CD4-positive, alpha-beta T cell treated with Interleukin-2 at 100 ng/mL for 4 hours (primary cell): ENCODE measurements around the gene RAB31.

Source experiments
- DNase-seq: peaks from one replicate; pipeline ENCODE4 v3.0.0-alpha.2; 2020; ENCODE audit warnings: low spot score

Gene RAB31

DNA sequence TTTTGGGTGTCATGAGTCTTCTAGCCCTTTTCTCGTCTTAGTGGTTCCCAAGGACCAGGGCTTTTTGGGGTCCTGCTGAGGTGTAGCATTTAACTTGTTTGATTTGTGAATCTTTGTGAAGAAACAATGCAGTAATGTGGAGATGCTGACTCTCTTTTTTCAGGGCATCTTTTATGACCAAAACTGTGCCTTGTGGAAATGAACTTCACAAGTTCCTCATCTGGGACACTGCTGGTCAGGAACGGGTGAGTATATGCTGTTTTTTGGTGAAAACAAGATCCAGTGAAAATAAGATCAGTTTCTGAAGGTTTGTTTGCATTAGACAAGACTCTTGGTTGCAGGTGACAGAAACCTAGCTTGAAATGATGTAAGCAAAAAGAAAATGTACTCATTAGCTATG, 83.9 kb downstream of the RAB31 start:
- DNase-seq, result no peak

DNA sequence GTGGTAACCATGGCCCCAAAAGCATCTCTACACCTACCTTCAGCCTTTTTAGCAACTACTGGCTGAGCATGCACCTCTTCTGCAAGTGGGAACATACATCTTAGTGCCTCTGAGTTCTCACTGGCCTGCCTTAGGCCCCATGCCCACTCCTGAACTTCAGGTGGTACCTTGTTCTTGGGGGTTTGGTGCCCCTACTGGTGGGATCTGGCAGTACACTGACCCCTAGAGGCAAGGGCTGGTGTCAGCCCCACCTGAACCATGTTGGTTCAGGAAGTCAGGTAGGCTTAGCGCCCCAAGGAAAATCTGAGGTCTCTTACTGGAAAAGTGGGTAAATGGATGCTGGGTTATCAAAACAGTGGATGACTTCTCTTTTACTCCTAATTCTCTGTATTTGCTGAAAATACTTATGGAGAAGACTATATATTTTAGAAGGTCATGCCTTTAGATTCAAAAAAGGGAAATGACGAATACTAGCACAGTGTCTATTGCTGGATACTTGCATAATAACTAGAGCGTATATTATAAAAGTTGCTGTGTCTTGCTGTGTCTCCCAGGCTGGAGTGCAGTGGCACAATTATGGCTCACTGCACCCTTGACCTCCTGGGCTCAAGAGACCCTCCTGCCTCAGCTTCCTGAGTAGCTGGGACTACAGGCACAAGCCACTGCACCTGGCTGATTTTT, 84.6 kb downstream of the RAB31 start:
- no peak for DNase-seq

DNA sequence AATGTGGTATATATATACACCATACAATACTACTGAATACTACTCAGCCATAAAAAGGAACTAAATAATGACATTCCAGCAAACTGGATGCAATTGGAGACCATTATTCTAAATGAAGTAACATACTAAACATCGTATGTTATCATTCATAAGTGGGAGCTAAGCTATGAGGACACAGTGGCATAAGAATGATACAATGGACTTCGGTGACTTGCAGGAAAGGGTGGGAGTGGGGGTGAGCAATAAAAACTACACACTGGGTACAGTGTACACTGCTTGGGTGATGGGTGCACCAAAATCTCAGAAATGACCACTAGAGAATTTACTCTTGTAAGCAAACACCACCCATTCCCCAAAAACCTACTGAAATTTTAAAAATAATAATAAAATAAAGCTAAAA, 87.9 kb downstream of the RAB31 start:
- no peak for DNase-seq

DNA sequence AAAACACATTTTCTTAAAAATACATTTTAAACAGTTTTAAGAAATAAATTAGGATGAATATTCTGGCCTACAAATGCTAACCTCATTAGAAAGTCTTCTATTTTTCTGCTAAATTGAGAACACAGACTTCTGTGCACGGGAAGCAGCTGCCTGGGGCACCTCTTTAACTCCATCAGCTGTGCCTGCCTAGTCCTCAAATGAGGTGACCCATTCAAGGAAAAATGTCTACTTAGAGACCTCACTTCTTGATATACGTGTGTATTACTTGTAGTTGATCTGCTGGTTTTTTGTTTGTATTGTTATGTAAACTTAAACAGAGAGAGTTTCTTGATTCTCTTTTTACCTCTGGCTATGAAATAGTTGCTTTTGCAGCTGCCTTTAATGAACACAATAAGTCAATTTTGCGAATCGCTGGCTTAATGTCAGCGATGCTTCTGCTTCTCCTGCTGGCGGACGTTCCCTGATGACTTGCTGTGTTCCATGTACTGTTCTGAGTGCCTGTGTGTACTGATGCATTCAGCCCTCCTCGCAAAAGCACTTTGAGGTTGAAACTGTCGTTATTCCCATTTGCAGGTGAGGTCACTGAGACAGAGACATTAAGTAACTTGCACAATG, 88.9 kb downstream of the RAB31 start:
- no peak for DNase-seq

DNA sequence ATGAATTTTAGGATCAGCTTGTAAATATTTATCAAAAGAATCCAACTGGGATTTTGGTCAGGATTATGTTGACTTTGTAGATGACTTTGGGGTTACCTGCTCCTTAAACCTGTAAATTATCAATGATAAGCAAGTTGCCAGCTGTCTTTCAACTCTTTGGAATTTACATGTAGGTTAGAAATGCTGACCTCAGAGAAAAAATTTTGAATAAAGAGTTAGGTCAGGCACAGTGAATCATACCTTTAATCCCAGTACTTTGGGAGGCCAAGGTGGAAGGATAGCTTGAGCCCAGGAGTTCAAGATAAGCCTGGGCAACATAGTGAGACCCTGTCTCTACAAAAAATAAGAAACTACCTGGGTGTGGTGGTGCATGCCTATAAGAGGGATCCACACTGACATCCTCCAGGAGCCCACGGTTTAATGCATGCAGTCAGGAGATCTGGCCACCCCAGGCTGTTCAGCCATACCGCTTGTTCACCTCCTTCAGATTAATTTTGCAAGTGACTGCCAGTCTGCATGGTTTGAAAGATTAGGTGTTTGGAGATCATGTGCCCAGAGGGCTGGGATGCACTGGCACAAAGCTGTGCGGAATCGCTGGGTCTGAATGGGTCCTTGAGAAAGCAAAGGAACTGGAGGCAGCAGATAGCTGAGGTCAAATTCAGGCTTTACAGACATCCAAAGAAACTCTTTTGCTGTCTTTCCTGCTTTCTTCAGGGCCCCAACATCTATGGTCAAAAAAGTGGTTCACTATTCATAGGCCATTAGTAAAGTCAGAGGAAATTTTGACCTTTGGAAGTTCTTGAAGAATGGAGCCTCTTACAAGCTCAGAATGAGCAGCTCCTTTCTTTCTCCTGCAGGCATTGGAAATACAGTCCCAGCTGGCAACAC, 94.3 kb downstream of the RAB31 start:
- DNase-seq, result no peak

DNA sequence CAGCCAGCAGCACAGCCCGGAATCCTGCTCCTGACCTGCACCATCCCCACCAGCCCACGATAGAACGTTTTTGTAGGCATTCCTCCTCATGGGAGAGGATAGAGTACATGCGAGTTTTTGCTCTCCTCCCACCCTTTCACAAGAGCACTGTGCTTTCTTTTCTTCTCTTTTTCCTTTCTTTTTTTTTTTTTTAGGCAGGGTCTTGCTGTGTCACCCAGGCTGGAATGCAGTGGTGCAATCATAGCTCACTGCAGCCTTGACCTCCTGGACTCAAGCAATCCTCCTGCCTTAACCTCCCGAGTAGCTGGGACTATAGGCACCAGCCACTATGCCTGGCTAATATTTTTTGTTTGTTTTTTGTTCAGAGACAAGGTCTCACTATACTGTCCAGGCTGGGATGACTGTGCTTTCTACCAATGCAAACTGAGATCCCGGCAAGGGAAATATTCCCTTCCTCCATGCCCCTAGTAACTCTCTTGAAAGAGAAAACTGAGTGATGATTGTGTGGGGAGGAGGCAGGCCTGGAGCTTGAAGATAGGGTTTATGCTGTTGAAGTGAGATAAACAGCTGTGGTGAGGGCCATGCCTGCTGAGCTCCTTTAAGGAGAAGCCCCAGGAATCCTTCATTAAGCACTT, 95.1 kb downstream of the RAB31 start:
- no peak for DNase-seq

DNA sequence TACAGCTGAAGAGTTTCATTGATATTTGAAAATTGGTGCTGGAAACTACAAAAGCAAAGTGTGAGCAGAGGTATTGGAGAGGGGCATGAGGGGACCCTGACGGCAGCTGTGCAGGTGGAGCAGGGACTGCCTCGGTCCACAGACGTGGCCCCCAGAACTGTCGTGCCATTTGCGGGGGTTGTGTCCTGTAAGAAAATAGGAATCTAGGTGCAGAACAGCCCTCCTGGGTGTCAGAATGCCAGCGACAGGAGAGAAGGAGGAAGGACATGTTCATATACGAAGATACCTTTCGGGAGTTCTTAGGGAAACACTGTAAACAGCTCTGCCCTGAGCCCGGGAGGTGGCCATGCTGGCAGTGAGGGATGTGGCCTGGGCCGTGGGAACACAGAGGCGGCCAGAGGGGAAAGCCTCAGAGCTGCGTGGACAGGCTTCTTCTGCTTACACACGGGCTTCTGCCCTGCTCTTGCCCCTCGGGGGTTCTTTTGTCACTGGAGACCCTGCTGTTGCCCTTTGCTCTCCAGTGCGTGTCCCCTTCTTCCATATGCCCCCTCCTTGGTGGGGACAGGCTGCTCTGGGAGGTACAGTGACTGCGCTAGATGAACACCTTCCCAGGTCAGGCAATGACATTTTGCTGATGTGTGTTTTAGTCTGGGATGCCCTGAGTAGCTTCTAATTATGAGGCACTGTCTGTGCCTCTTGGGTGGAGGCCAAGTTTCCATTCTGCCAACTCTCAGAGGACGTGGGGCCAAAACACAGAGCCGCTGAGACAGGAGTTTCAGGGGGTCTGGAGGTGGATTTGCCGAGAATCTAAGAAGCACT, 95.8 kb downstream of the RAB31 start:
- DNase-seq, result no peak

DNA sequence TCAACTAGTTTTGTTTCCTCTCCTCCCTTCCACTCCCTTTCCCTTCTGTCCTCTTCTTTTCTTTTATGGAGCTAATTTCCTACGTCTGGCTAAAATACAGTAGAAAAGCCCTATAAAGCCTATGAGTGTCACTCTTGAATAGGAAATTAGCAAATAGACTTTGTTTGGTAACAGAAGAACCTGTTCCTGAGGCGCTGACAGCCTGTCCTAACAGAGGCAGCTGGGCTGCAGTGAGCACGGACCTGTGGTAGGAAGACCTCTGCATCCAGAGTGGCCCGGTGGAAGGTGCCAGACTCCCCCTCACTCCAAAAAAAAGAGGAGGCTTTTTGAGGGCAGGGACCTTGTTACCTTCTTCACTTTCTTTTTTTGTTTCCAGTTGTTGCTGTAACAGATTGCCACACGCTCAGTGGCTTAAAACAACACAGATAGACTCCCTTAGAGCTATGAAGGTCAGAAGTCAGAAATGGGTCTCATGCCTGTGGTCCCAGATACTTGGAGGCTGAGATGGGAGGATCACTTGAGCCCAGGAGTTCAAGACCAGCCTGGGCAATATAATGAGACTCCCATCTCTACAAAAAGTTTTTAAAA, 96.5 kb downstream of the RAB31 start:
- DNase-seq, result no peak

DNA sequence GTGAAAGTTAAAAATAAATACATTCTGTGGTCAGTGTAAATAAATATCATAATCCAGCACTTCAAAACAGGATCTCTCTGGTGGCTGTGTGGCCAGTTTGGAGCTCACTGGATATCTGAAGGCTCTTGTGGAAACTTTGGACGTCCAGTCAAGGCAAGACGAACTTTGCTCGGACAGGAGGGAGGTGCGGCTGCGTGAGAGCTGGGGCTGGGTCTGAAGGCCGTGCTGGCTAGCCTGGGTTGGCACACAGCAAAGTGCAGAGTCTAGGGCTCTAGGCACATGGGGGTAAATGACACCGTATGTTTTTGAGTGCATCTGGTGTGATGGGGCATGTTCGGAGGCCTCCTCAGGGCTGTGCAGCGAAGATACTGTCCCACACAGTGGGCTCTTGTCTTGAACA, 98.8 kb downstream of the RAB31 start:
- DNase-seq, result no peak

DNA sequence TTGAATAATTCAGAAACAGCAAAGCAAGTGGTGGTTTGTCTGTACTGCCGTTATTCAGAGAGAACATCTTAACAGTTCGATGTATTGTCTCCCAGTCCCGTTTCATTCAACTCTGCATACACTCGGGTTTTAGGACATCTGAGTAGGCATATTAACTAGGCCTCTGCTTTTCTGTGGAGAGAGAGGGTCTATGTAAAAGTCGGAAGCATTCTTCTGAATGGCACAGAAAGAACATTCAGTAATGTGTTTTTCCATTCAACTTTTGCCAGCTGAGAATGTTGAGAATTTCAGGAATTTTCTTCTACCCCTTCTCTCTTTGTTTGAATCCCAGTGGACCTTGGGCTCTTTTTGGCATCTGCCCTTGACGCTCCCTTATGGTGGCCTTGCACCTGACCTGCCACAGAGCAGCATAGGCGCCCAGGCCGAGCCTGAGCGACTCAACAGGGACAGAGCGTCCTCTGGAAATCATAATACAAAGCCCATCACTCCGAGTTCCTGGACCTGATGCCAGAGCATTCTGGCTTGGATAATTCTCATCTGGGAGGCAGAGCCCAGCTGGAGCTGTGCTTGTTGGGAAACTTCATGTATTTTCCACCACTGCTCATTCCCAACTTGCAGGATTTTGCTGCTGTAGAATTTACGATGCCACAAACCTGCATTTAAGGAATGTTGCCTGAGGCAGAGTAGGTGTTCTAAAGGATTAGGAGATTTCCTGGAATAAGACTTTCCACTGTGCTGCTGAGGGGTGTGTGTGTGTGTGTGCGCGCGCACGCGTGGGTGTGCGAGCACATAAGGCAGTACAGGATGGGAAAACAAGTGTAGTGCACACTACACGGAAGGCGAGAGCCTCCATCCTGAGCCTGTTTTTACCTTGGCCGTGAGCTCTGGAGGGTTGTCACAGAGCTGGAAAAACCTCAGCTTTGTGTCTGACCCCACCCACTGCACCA, 100.5 kb downstream of the RAB31 start:
- no peak for DNase-seq

DNA sequence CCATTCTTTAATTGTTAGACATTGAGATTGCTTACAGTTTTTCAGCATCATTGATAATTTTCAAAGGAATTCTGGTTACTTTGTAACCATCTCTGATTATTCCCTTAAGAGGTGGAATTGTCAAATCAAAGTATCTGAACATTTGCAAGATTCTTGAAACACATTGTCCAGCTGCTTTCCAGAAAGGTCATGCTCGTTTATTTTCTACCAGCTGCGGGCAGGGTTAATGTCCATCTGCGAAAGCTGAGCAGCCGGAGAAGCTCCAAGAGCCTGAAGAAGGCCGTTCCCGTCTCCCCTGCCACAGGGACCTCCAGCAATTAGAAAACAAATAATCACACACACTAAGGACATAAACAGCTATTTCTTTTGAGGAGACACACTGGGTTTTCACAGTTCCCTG, 101.6 kb downstream of the RAB31 start:
- no peak for DNase-seq

DNA sequence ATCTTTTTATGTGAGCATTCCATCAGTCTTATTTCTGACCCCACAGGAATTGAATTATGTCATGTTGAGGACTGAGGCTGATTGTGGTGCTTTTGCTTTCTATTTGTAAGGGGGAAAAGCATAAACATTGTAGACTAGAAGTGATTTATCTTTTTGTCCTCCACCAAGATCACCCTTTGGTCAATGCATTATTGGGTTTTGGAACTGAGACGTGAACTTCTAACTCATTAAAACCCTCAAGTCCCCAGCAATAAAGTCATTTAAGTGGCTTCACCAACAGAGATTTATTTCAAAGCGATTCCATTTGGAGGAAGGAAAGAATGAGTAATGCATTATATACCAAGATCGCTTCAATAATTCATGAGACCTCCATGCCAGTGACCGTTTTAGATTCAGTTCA, 102.2 kb downstream of the RAB31 start:
- no peak for DNase-seq

DNA sequence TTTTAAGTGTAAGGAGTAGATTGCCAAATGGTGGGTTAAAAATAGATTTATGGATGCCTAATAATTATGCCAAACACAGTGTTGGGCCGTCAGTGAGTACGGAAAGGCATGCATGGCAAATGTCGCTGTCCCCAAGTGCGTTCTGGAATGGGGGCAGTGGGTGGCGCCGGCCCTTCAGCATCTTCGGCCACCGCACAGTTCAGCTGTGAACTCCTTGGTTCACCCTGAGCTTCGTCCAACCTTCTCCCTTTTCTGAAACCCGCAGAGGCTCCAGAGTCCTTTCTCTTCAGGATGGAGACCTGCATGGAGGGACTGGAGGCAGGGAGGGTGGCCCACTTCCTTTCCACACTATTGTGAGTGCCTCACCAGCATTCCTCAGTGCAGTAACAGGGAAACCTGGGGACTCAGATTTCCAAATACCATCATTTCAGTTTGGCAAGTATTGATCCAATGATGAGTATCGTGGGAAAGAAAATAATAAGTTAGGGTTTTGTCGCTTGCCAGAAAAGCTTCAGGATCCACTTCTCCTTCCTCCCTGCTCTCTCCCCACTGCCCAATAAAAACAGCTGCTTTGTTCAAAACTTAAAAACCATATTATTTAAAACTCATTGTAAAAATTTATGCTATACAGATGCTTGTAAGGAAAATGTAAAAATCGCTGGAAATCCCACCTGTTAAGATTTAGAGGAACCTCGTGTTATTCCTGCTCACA, 103.0 kb downstream of the RAB31 start:
- DNase-seq, result no peak

DNA sequence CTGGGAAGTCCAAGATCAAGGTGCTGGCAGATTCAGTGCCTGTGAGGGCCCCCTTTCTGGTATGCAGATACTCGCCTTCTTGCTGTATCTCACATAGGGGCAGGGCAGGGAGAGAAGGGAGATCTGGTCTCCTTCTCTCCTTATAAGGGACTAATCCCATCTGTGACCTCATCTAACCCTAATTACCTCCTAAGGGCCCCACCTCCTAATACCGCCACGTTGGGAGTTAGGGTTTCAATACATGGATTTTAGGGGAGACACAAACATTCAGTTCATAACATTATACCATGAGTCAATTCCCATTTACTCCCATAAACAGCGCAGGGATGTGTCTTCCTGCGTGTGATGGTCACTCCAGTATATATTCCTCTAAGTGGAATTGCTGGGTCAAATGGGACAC, 103.9 kb downstream of the RAB31 start:
- no peak for DNase-seq

DNA sequence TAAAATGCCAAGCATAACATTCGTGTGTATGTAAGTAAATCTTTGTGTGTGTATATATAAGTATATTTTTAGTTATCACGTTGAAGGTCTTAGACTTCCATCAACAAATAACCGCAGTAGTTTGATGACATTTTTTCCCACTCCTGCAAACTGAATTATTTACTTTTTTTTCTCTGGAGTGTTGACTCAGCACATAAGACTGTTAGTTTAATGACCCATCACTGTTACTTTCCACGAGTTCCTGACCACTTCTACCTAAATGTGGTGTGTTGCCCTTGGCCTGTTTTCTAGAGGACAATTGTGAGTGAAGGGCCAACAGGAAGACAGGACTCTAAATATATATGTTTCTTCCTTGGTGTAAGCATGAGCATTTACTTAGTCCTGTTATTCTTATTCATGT, 106.3 kb downstream of the RAB31 start:
- no peak for DNase-seq

DNA sequence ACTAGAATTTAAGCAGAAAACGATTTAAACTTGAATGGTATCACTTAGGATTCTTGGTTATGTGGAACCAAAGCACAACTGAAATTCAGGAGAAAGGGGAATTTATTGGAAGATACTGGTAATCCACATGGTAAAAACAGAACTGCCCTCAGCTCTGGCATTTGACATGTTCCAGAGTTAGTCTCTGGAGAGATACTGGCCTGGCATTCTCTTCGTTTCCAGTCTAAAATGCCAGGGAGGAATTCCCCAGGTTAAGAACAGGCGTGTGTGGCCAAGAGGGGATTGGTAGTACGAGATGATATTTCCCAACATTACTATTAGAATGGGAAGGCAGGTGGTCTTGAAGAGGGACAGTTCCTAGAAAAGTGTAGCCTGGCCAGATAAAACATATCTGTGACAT, 109.2 kb downstream of the RAB31 start:
- no peak for DNase-seq

DNA sequence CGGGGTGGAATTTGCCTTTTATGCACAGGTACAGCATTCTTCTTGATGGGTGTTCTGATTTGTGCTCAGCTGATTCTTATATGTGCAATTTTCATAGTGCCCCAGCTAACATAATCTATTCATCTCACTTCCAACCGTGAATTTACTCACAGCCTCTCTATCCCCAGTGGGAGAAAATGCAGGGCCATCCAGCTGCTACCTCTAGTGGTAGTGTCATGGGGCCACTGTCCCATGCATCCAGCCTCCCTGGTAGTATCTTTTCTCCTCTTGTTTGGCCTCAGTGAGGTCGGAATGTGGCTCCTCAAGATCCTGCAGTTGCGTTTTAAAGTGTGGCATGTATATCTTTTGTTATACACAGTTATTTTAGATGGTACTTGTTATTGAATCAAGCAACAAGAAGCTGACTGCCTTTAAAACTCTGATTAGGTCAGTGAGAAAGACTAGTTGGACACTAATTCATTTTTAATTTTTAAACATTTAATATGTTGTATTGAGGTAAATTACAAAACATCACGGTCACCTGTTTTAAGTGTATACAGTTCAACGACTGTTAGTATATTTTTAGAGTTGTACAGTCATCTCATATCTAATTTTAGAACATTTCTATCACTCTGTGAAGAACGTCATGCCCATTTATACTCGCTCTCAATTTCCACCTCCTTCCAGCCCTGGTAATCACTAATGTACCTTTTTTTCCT, 109.8 kb downstream of the RAB31 start:
- DNase-seq, result no peak

DNA sequence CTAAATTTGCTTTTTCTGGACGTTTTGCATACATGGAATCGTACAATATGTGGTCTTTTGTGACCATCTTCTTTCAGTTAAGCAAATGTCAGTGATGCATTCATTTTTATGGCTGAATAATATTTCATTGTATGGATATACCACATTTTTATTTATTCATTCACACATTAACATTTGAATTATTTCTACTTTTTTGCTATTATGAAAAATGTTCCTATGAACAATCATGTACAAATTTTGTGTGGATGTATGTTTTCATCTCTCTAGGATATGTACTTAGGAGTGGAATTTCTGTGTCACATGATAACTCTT, 110.3 kb downstream of the RAB31 start:
- no peak for DNase-seq

DNA sequence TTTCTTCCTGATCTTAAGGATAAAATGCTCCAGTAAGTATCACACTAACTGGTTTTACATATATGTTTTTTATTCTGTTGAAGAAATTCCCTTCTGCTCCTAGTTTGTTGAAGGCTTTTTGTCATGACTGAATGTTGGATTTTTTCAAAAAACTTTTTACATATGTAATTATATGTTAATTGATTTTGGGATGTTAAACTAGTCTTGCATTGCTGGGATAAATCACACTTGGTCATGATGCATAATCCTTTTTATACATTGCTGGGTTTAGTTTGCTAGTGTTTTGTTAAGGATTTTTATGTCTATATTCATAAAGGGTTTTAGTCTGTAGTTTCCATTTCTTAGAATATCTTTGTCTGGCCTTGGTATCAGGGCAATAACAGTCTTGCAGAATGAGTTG, 112.0 kb downstream of the RAB31 start:
- no peak for DNase-seq
